ENCODE results near the gene ETV4.
"Not testable (repeated sequence)": the region's sequence is repeated elsewhere in the genome, so short reads cannot be mapped to it uniquely, and the experiment has no call there.

Gene ETV4

DNA sequence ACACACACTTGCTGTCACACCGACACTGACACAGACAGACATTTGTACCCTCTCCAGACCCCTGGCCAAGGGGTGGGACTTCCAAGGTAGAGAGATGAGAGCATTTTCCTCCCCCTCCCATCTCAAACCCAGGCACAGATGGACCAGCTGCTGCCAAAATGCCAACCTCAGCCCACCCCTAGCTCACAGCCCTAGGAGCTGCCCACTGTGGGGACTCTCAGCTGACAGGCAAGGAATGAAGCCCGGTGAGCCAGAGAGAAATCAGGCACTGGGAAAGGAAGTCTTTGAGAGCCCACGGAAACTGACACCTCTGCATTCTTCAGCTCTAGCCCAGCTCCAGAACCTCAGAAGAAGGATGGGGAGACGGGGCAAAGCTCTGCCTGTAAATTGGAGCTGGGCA, 2.8 kb downstream of the ETV4 start:
- no peak for DNase-seq

DNA sequence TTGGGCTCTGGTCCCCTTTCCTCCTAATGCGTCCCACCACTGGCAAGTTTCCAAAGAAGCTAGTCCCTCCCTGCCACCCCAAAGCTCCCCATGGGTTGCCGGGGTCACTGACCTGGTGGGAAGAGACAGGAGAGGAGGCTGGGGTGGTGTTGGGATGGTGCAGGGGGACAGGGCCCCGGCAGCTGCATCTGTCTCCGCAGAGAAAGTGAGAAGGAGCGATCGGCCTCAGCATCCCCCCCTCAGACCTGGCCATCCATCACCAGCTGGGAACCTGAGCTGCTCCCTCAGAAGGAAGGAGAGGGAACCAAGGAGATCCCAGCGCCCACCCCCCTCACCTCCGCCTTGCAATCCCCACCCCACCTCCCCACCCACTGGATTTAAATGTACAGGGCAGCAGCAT, 3.3 kb downstream of the ETV4 start:
- DNase-seq, result no peak

DNA sequence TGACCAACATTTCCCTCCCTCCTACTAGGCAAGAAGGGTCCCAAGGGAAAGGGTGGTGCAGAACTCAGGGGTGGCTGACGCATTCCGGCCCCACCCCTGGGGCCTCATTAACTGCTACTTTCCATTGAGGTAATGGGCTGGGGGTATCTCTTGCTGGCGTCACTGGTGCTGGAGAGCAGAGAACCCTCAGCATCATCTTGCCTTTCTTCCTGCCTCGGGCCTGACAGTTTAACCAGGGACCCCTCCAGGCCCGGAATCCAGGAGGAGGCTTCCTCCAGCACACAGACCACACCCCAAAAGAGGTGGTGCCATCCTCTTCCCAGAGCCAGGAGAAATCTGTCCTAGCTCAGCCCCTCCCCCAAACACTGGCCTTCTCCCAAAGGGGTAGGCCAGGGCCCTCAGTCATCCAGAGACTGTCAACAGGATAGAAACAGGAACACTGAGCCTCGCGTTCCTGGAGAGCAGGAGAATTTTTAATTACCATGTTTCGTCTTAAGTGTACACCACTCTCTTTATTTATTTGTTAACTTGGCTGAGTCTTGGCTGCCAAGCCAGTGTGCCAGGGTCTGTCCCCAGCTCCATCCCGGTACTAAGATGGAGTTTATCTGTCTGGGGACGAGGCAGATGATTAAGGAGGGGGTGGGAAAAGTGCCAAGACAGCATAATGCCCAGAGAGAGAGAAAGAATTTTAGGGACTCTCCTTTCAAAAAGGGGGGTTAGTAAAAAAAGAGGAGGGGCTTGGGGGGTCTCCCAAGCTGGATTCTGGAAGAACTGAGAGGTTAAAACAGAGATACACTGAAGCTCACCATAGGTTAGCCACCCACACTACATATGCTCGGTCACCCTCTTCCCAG, 5.1 kb downstream of the ETV4 start:
- DNase-seq, result no peak

DNA sequence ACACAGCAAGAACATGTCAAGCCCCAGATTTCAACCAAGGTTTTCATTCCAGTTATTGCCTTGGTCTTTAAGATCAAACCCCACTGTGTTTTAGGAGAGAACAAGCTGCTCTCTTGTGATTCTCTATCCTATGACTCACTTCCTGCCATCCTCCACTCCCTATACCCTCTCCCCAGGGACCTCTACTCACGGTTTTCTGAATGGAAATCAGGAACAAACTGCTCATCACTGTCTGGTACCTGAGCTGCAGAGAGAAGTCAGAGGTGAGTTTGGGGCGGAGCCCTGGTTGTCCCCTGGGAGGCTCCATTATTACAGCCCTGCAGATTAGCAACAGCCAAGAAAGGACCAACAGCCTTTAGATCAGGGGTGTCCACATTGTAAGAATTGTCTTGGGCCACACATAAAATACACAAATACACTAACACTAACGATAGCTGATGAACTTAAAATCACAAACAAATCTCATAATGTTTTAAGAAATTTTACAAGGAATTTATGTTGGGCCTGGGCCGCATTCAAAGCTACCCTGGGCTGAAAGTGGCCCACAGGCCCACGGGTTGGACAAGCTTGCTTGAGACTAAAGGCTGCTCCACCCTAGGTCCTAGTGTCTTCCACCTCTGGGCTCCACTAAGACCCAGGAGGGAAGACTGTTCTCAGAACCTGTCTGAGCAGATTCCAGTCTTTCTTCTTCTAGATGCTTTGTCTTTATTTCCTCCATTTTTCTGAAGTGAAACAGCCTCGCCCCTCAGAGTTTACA, 9.7 kb downstream of the ETV4 start:
- DNase-seq, result no peak

DNA sequence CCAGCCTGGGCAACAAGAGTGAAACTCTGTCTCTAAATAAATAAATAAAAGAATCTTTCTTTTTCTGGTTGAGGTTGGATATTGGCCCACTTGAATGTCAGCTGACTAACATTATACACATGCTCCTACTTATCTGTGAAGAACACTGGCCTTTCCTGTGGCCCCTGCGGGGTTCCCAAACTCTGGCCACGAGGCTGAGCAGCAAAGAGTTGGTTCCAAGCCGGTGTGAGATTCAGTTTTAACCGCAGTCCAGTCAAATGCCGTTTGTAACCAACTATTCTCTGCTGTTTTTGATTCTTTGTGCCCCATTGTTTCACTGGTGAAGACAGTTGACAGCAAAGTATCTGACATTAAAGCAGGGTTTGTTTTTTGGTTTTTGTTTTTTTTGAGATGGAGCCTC, 11.2 kb downstream of the ETV4 start:
- no peak for DNase-seq

DNA sequence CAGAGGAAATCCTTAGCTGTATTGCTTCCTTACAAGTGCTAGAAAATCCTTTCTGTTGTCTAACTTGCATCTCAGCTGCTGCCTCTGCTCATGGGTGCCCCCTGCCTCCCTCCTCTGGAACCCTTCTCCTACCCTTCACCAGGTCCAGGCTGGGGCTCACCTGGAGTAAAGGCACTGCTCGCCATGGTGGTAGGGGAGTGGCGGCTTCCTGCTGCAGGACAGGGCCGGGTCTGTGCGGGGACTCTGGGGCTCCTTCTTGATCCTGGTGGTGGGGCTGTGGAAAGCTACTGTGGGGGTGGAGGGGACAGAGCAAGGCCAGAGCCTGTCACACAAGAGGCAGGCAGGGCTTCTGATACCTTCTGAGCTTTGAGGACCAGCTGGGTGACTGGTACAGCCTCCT, 12.4 kb downstream of the ETV4 start:
- DNase-seq, result no peak

DNA sequence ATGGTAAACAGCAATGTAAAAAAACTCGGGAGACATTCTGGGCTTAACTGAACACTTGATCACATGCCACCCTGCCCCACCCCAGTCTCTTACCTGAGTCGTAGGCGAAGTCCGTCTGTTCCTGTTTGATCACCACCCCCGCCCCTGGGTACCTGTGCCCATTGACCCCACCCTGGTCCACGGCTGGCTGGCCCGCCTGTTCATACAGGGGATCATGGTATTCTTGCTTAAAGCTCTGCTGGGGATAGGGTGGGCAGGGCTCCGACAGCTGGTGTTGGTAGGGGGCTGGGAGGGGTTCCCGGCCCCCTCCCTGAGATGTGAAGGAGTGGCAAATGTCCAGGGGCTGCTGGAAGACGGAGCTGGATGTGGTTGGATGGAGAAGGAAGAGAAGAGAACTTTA, 13.6 kb downstream of the ETV4 start:
- DNase-seq, result no peak

DNA sequence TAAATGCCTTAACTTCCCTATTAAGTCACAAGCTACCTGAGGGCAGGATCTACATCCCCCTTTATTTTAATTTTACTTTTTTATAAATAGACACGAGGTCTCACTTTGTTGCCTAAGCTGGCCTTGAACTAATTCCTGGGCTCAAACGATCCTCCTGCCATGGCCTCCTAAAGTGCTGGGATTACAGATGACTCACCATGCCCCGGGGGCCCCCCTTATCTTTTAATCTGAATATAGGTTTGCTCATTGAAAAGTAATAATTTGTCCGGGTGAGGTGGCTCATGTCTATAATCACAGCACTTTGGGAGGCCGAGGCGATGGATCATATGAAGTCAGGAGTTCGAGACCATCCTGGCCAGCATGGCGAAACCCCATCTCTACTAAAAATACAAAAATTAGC, 14.2 kb downstream of the ETV4 start:
- no peak for DNase-seq

DNA sequence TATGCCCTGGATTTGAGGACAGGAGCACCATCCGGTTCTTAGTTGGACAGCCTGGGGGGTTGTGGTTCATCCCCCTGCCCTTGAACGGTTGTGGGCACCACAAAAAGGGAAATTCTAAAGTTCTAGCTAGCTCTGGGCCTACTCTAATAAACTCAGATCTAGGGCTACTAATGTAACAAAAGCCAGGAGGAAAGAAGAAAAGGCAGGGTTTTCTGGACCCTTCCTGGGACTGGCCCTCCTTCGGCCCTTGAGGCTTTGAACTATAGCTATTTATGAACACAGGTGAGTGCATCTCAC, 15.1 kb downstream of the ETV4 start:
- no peak for DNase-seq

DNA sequence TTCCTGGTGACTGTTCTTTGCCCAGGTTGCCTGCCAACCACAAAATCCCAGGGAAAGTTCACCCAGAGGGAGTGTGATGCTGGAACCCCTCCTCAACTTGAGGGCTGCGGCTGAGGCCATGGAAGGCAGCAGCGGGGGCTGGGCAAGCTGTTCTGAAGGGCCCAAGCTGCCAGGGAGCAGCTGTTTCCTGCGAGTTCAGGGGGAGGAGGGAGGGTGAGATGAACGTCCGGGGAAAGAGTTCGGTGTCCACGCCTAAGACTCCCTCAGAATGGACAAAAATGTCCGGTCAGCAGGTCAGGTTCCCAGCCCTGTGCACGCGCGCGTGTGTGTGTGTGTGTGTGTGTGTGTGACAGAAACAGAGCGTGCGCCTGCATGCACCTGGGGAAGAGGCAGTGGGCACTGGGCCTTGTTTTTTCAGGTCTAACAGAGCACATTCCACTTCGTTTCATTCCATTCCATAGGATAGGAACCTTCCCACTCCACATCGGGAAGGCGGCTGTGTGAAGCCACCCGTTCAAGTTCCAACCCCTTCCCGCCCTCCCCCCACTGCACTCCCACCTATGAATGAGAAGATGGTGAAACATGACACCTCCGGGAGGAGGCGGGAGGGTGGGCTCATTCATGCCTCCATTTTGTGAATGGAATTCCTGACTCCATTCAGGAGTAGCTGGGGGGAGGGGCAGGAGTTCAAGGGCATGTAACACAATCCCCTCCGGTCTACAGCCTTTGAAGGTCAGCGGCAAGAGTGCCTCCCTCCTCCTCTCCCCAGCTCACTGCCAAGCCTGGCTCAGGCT, 15.7 kb downstream of the ETV4 start:
- no peak for DNase-seq

DNA sequence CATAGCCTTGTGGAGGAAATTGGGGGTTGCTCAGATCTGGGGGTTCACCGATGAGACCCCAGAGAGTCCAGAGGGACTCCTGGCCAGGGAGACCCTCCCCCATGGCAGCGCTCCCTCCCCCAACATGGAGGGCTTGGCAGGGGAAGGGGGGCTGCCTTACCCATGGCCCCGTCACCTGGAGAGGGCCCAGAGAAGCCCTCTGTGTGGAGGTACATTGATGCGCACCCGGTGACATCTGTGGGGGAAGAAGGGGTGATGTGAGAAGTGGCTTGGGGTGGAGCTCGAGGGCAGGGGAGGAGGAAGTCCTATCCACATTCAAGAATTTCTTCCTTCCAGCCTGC, 16.2 kb downstream of the ETV4 start:
- no peak for DNase-seq

DNA sequence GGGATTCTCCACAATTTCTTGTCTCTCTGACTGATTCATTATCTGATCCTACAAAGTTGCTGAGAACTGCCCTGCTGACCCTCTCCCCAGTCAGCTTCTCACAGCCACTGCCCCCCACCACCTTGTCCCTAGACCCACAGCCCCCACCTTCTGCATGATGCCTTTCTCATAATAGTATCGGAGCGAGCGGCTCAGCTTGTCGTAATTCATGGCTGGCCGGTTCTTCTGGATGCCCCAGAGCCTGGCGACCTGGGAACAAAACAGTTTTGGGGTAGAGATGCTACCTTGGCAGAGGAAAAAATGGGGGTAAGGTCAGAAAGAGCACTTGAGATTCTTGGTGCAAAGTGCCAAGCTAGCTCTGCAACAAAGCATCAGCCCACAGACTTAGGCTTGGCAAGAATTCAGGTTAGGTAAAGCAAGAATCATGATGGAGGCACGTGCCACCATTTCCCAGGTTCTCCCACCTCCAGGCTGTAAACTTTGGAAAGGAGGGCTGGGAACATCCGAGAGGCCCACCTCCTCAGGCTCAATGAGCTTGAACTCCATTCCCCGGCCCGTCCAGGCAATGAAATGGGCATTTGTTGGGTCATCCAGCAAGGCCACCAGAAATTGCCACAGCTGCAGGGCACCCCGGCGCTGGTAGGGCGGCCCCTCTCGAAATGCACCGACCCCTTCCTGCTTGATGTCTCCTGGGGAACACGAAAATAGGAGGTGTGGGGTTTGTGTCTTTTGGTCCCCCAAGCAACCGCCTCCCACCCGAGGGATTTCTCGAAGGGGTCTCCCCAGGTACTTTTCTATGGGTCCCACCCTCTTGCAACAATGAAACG, 16.9 kb downstream of the ETV4 start:
- no peak for DNase-seq

DNA sequence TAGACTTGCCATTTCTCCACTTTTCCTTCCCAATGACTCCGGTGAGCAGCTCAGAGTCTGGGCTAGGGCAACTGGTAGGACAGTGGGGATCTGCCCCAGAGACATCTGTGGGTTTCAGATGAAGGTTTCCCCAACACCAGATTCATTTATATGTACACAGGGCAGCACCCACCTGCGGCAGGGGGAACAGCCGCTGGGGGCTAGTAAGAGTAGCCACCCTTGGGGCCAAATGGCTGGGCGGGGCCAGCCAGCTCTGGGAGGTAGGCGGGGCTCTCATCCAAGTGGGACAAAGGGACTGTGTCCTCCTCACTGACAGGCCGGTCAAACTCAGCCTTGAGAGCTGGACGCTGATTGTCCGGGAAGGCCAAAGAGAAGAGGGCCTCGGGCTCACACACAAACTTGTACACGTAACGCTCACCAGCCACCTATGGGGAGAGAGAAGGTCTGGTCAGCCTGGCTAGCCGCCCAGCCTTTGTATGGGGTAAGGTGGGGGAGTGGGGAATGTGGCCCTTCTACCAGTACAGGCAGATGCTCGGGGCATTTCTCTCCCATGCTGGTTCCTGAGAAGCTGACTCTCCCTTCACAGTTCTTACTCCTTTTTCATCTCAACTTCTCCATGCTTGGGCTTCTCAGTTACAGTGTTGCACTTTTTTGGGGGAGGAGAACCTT, 17.7 kb downstream of the ETV4 start:
- no peak for DNase-seq

DNA sequence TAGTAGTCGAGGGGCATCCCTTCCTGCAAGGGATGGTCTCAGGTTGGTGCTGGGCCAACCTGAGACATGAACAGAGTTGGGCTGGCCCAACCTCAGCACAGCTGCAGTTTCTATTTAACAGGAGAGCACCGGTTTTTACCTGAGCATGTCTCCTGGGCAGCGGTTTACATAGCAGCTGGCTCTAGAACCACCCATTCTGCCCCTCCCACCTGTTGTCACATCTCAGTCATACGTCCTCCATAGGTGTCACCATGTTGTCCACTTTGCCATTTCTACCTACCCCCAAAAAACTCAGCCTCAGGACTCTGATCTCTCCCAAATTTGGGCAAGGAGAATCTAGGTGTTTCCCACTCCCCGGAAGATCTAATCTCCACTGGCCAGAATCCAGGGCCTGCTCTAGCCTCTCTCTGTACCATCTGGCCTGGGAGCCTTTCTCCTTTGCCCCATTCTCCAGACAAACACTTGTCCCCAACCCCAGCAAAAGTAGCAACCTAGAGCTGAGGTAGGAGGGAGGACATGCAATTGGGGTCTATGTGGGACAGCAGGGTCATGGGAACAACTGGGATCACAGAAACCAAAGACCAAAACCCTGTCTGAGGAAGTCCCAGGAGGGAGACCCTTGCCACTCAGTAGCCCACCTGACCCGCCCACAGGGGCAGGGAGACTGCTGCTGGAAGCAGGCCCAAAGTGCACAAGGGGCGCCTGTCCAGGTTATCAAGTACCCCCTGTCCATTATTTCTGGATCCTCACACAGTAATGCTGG, 19.1 kb downstream of the ETV4 start:
- DNase-seq, result no peak

DNA sequence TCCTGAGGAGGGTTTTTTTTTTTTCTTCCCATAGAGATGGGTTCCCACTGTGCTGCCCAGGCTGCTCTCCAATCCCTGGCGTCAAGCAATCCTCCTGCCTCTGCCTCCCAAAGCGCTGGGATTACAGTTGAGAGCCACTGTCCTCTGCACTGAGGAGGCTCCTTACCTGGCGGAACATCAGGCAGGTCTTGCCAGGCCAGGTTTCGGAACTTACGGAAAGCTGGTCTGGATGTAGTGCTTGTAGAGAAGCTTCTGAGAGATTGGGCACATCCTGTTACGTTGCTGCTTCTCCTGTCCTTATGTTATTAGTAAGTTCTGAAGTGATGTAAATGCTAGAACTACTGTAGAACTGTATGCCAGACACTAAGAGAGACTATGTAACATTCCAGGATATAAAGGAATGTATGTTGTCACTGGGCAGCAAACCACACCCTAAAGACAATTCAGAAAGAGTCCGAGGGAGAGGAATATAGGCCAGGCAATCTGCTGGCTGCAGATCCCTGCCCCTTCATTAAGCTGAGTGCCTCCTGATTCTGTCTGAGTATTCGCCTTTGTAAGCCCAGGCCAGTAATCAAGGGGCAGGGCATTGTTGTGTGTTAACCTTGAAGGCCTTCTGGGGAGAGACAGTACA, 21.1 kb downstream of the ETV4 start:
- DNase-seq, result no peak

DNA sequence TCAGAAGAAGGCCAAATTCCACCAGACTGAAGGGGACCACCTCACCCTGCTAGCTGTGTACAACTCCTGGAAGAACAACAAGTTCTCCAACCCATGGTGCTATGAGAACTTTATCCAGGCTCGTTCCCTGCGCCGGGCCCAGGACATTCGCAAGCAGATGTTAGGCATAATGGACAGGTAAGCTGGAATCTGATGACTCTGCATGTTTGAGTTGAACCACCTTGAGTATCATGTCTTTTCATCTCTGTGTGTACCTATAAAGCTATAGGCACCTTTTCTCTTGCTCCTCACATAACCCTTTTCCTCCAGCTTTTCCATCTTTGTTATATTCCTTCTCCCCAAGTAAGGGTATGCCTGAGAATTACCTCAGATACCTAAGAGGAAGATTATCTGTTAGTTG, 24.8 kb downstream of the ETV4 start:
- DNase-seq, result no peak

DNA sequence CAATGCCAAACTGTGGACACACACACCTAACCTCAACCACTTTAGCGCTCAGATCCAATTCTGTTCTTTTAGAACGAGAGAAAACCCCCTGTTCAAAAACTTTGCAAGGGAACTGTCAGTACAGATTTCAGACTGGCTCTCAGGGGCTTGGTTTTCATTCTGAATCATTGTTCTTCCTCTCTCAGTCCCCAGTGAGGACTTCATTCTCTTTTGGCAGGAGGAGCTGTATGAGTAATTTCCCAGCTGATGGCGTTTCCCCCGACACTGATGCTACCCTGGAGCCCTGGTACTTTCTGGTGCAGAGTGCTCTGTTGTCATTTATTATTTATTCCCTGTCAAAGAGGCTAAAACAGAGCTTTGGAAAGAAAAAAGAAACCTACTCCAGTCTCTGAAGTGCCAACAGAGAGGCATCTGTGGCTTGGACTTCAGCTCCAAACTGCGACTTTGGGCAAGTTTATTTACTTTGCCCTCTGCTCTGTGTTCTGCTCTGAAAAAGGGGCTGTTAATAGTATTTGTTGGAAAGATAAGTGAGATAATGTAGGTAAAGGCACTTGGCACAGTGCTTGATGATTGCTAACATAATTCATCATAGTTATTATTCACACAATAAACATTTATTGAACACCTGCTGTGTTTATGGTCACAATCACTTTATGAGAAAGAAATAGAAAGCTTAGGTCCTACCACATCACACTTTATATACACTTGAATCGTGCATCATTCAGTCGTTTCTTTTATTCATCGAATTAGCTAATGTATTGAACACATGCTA, 28.3 kb downstream of the ETV4 start:
- no peak for DNase-seq

DNA sequence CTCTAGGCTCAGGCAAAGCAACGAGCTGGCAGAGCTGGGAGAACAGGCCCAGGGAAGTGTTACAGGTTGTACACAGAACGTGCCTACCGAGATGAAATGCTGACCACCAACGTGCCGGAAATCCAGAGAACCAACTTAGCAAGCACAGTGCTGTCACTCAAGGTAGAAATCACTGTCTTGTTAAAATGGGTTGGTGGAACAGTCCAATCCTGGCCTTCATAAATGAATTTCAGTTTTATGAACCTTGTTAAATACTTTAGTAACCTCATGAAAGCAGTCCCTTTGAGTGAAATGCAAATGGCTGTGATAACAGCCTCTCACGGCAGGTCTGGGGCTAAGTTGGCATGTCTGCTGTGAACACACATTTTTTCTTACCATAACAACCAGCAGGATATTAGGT, 29.0 kb downstream of the ETV4 start:
- DNase-seq, result no peak

DNA sequence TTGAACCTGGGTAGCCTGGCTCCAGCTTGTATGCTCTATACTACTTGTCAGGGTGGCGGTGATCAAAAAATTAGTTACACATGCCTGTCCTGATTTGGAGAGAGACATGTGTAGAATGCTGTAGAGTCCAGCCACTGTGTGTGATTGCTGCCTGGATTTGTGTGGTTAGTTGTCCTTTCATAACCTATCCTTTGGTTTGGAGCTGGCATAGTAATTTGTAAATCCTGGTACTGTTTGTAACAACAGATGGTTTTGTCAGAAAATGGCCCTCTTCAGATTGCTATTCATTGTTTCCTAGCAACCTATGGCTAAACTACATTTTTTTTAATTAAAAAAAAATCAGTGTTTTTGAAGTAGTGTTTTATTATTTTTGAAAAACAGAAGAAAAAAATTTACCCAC, 30.5 kb downstream of the ETV4 start:
- no peak for DNase-seq

DNA sequence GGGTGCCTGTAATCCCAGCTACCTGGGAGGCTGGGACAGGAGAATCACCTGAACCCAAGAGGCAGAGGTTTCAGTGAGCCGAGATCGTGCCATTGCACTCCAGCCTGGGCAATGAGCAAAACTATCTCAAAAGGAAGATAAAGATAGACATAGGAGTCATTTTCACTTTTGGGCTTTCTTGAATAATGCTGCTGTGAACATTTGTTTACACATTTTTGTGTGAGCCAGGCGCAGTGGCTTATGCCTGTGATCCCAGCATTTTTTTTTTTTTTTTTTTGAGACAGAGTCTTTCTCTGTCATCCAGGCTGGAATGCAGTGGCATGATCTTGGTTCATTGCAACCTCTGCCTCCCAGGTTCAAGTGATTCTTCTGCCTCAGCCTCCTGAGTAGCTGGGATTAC, 34.9 kb downstream of the ETV4 start:
- not testable (repeated sequence) for DNase-seq

Measured in CD4-positive, alpha-beta T cell treated with Interleukin-6 for 4 hours (primary cell).